Right lung (tissue), 5 donors: ENCODE measurements around the gene SHC2. TPM values are rescaled to one million over a fixed set of nuclear protein-coding genes. Genes with fewer than 3 reads are reported as not detected.

Experiments used
- DNase-seq, 2 donors: peaks; one replicate each; pipeline ENCODE4 v3.0.0-alpha.2; 2013
- polyA plus RNA-seq, 5 donors: library from polyadenylated mRNA; unstranded; fragments of 120-200 nt; gene quantifications; one replicate each; pipeline versions ENCODE4 v1.2.1 to v1.2.3, GENCODE V29; 2013; ENCODE audit warnings: inconsistent platforms in 1 of 5, low replicate concordance in 1 of 5; ENCODE audit not compliant: insufficient read length in 5 of 5, insufficient read depth in 1 of 5

The SHC2 gene
- polyA plus RNA-seq, 5 donors: 13.3 to 30.9 (median 21.0) TPM

- no peak for DNase-seq
Measured at GRCh38 chr19:474126-475078, 13.6 kb upstream of the SHC2 start.

GRCh38 chr19:472005-472858, 11.4 kb upstream of the SHC2 start:
- DNase-seq: no peak

- DNase-seq: no peak
Measured at GRCh38 chr19:470701-471100, 9.9 kb upstream of the SHC2 start.

GRCh38 chr19:469833-470232, 9.0 kb upstream of the SHC2 start:
- no peak for DNase-seq

GRCh38 chr19:468587-469256, 7.9 kb upstream of the SHC2 start:
- DNase-seq: no peak

GRCh38 chr19:467554-467953, 6.7 kb upstream of the SHC2 start:
- DNase-seq: no peak

GRCh38 chr19:465056-465816, 4.4 kb upstream of the SHC2 start:
- DNase-seq: no peak

- no peak for DNase-seq
Measured at GRCh38 chr19:464208-464545, 3.3 kb upstream of the SHC2 start.

- DNase-seq: no peak
Measured at GRCh38 chr19:463483-464207, 2.8 kb upstream of the SHC2 start.

GRCh38 chr19:461721-462551, 1.1 kb upstream of the SHC2 start:
- no peak for DNase-seq

- DNase-seq: peak; percentile 32 to 59
Measured at GRCh38 chr19:459724-460511, 915 bp downstream of the SHC2 start.

GRCh38 chr19:458091-459042, 2.5 kb downstream of the SHC2 start:
- no peak for DNase-seq

GRCh38 chr19:457636-458035, 3.2 kb downstream of the SHC2 start:
- DNase-seq: no peak

- DNase-seq: no peak
Measured at GRCh38 chr19:456547-457110, 4.2 kb downstream of the SHC2 start.

GRCh38 chr19:455851-456546, 4.8 kb downstream of the SHC2 start:
- no peak for DNase-seq

- DNase-seq: no peak
Measured at GRCh38 chr19:455031-455705, 5.7 kb downstream of the SHC2 start.
